Measurements from ENCODE around the gene CAPN15.

CAPN15 gene

GRCh38 chr16:578870-579405 lies 51.4 kb downstream of the CAPN15 start:
- TF ChIP-seq MYC (IDR thresholded peaks at IDR 0.05; ENCODE audit: low read depth, low read length): peak; percentile 92
- TF ChIP-seq CTCF (IDR thresholded peaks at IDR 0.05; ENCODE audit: low read depth, low read length): peak; percentile 71
- TF ChIP-seq POLR2A (IDR thresholded peaks at IDR 0.05; ENCODE audit: extremely low read depth, insufficient read length): no peak
- peak; percentile 89 for TF ChIP-seq MAX (IDR thresholded peaks at IDR 0.05; ENCODE audit: low read depth, low read length)
- no peak overlapping the region for H3K4me3 ChIP-seq (ENCODE audit: low read depth, low read length)
- peak; percentile 84 for DNase-seq (ENCODE audit: low read depth)

- H3K4me3 ChIP-seq (ENCODE audit: low read depth, low read length): no peak overlapping the region
- no peak for DNase-seq (ENCODE audit: low read depth)
- TF ChIP-seq CTCF (IDR thresholded peaks at IDR 0.05; ENCODE audit: low read depth, low read length) (no peak), MAX (IDR thresholded peaks at IDR 0.05; ENCODE audit: low read depth, low read length) (no peak), POLR2A (IDR thresholded peaks at IDR 0.05; ENCODE audit: extremely low read depth, insufficient read length) (no peak), MYC (IDR thresholded peaks at IDR 0.05; ENCODE audit: low read depth, low read length) (no peak)
Observed at GRCh38 chr16:580141-580945, 52.8 kb downstream of the CAPN15 start.

- no peak overlapping the region for H3K4me3 ChIP-seq (ENCODE audit: low read depth, low read length)
- no peak for DNase-seq (ENCODE audit: low read depth)
- no peak for TF ChIP-seq CTCF (IDR thresholded peaks at IDR 0.05; ENCODE audit: low read depth, low read length)
- no peak for TF ChIP-seq MAX (IDR thresholded peaks at IDR 0.05; ENCODE audit: low read depth, low read length)
- no peak for TF ChIP-seq POLR2A (IDR thresholded peaks at IDR 0.05; ENCODE audit: extremely low read depth, insufficient read length)
- no peak for TF ChIP-seq MYC (IDR thresholded peaks at IDR 0.05; ENCODE audit: low read depth, low read length)
Observed at GRCh38 chr16:580946-581498, 53.5 kb downstream of the CAPN15 start.

GRCh38 chr16:582218-582613 lies 54.7 kb downstream of the CAPN15 start:
- DNase-seq (ENCODE audit: low read depth): no peak
- H3K4me3 ChIP-seq (ENCODE audit: low read depth, low read length): no peak overlapping the region
- no peak for TF ChIP-seq MAX (IDR thresholded peaks at IDR 0.05; ENCODE audit: low read depth, low read length)
- TF ChIP-seq POLR2A (IDR thresholded peaks at IDR 0.05; ENCODE audit: extremely low read depth, insufficient read length): no peak
- TF ChIP-seq CTCF (IDR thresholded peaks at IDR 0.05; ENCODE audit: low read depth, low read length): no peak
- no peak for TF ChIP-seq MYC (IDR thresholded peaks at IDR 0.05; ENCODE audit: low read depth, low read length)

GRCh38 chr16:582614-583331 lies 55.3 kb downstream of the CAPN15 start:
- DNase-seq (ENCODE audit: low read depth): no peak
- no peak for TF ChIP-seq MYC (IDR thresholded peaks at IDR 0.05; ENCODE audit: low read depth, low read length)
- no peak for TF ChIP-seq POLR2A (IDR thresholded peaks at IDR 0.05; ENCODE audit: extremely low read depth, insufficient read length)
- TF ChIP-seq MAX (IDR thresholded peaks at IDR 0.05; ENCODE audit: low read depth, low read length): no peak
- no peak for TF ChIP-seq CTCF (IDR thresholded peaks at IDR 0.05; ENCODE audit: low read depth, low read length)
- no peak overlapping the region for H3K4me3 ChIP-seq (ENCODE audit: low read depth, low read length)
